ENCODE data around the gene PAAF1.

The PAAF1 gene

GRCh38 chr11:73883856-73884255 is 7.1 kb downstream of the PAAF1 start:
- DNase-seq (ENCODE audit: low read depth): no peak
- TF ChIP-seq CTCF (IDR thresholded peaks at IDR 0.05; ENCODE audit: low read length, missing control alignments): no peak
- no peak overlapping the region for H3K4me3 ChIP-seq (replicated peaks; ENCODE audit: low read depth, low read length)

GRCh38 chr11:73888244-73888643 is 11.4 kb downstream of the PAAF1 start:
- no peak overlapping the region for H3K4me3 ChIP-seq (replicated peaks; ENCODE audit: low read depth, low read length)
- TF ChIP-seq CTCF (IDR thresholded peaks at IDR 0.05; ENCODE audit: low read length, missing control alignments): no peak
- DNase-seq (ENCODE audit: low read depth): no peak

GRCh38 chr11:73889019-73889418 is 12.2 kb downstream of the PAAF1 start:
- DNase-seq (ENCODE audit: low read depth): peak; percentile 40
- TF ChIP-seq CTCF (IDR thresholded peaks at IDR 0.05; ENCODE audit: low read length, missing control alignments): no peak
- H3K4me3 ChIP-seq (replicated peaks; ENCODE audit: low read depth, low read length): no peak overlapping the region

GRCh38 chr11:73889536-73889935 is 12.7 kb downstream of the PAAF1 start:
- no peak for TF ChIP-seq CTCF (IDR thresholded peaks at IDR 0.05; ENCODE audit: low read length, missing control alignments)
- DNase-seq (ENCODE audit: low read depth): no peak
- no peak overlapping the region for H3K4me3 ChIP-seq (replicated peaks; ENCODE audit: low read depth, low read length)

GRCh38 chr11:73893041-73893440 is 16.2 kb downstream of the PAAF1 start:
- no peak for DNase-seq (ENCODE audit: low read depth)
- TF ChIP-seq CTCF (IDR thresholded peaks at IDR 0.05; ENCODE audit: low read length, missing control alignments): no peak
- H3K4me3 ChIP-seq (replicated peaks; ENCODE audit: low read depth, low read length): no peak overlapping the region

GRCh38 chr11:73894725-73895335 is 18.0 kb downstream of the PAAF1 start:
- TF ChIP-seq CTCF (IDR thresholded peaks at IDR 0.05; ENCODE audit: low read length, missing control alignments): no peak
- DNase-seq (ENCODE audit: low read depth): no peak
- H3K4me3 ChIP-seq (replicated peaks; ENCODE audit: low read depth, low read length): no peak overlapping the region

GRCh38 chr11:73902303-73902702 is 25.5 kb downstream of the PAAF1 start:
- no peak for TF ChIP-seq CTCF (IDR thresholded peaks at IDR 0.05; ENCODE audit: low read length, missing control alignments)
- no peak overlapping the region for H3K4me3 ChIP-seq (replicated peaks; ENCODE audit: low read depth, low read length)

More at GRCh38 chr11:73902303-73902702, 25.5 kb downstream of the PAAF1 start:
- no peak for DNase-seq (ENCODE audit: low read depth)

All from fibroblast of pulmonary artery (primary cell).